ENCODE measurements around the gene RFXANK.

The RFXANK gene

GRCh38 chr19:19234220-19234816 lies 42.3 kb downstream of the RFXANK start:
- DNase-seq: no peak

DNA sequence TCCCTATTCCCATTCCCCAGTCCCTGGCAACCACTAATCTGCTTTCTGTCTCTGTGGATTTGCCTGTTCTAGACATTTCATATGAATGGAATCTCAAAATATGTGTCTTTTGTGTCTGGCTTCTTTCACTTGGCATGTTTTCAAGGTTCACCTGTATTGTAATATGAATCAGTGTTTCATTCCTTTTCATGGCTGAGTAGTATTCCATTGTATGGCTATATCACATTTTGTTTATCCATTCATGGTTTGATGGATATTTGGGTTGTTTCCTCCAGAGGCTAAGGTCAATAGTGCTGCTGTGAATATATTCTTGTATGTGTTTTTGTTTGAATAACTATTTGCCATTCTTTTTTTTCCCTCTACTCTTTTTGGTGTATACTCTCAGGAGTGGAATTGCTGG lies 44.1 kb downstream of the RFXANK start:
- DNase-seq: no peak

- DNase-seq: no peak
Observed at GRCh38 chr19:19238126-19238894, 46.3 kb downstream of the RFXANK start.

- no peak for DNase-seq
Observed at GRCh38 chr19:19239675-19240074, 47.6 kb downstream of the RFXANK start.

GRCh38 chr19:19240476-19240875 lies 48.4 kb downstream of the RFXANK start:
- DNase-seq: no peak

GRCh38 chr19:19250196-19250801 lies 58.2 kb downstream of the RFXANK start:
- DNase-seq: no peak
